Measurements from ENCODE around the gene CFD.

The CFD gene

DNA sequence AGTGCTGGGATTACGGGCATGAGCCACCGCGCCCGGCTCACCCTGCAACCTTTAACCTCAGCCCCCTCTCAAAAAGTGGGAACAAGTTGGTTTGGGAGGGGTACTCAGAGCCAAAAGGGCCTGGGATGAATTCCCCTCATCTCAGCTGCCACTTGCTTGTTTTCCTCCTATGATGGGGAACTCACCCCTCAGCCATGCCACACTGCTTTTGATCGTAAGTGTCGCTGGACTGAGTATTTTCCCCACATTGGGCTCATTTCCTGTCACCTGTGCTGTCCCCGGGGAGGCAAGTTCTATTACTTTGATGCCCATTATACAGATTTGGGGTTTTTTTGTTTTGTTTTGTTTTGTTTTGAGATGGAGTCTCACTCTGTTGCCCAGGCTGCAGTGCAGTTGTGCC, 47.0 kb downstream of the CFD start:
- no peak for DNase-seq

DNA sequence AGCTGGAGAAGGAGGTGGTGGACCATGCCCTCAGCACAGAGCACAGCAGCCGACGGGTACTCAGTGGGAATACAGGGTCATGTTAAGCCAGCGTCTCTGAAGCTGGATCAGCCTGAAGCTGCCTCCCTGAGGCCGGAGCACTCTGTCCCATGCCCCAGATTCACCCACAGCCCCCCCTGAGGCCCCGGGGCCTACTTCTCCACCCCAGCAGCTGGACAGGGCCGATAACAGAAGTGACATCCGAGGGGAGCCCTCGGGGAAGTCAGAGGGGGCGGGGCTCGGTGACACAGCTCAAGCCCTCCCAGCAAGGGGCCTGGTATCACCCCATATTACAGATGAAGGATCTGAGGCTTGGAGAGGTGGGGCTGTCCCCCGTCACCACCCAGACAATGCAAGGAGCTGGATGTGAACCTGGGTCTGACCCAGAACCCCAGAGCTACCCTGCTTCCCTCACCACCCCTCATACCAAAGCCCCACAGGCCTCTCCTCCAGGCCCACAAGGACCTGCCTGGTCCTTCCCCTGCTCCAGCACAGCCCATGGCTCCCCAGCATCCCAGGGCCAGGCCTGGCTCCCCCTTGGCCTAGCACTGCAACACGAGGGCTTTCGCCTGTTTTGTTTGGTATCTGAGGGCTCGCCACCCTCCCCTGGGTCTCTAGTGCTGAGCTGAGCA, 47.9 kb downstream of the CFD start:
- no peak for DNase-seq

DNA sequence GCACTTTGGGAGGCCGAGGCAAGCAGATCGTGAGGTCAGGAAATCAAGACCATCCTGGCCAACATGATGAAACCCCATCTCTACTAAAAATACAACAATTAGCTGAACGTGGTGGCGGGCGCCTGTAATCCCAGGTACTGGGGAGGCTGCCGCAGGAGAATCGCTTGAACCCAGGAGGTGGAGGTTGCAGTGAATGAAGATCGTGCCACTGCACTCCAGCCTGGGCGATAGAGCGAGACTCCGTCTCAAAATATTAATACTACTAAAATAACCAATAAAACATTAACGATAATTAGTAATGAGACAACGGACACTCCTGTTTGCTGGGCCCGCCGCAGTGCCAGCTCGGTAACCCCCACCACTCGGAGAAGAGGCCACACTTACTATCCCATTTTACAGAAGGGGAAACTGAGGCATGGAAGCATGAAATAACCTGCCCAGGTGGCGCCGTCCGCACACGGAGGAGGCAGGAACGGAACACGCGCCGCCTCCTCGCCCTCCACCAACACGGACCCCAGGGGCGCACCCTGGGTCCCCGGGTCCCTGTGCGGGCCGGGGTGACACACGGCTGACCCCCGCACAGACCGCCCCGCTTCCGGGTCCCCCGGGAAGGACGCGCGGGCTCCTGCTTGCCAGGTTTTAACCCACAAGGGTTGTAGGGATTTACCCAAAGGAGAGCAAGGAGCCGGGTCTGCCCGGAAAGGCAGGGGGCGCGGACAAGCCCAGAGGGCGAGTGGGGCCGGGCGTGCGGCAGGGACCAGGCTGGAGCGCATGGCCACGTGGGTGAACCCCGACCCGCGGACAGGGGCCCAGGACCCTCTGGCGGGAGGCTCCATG, 52.0 kb downstream of the CFD start:
- no peak for DNase-seq

DNA sequence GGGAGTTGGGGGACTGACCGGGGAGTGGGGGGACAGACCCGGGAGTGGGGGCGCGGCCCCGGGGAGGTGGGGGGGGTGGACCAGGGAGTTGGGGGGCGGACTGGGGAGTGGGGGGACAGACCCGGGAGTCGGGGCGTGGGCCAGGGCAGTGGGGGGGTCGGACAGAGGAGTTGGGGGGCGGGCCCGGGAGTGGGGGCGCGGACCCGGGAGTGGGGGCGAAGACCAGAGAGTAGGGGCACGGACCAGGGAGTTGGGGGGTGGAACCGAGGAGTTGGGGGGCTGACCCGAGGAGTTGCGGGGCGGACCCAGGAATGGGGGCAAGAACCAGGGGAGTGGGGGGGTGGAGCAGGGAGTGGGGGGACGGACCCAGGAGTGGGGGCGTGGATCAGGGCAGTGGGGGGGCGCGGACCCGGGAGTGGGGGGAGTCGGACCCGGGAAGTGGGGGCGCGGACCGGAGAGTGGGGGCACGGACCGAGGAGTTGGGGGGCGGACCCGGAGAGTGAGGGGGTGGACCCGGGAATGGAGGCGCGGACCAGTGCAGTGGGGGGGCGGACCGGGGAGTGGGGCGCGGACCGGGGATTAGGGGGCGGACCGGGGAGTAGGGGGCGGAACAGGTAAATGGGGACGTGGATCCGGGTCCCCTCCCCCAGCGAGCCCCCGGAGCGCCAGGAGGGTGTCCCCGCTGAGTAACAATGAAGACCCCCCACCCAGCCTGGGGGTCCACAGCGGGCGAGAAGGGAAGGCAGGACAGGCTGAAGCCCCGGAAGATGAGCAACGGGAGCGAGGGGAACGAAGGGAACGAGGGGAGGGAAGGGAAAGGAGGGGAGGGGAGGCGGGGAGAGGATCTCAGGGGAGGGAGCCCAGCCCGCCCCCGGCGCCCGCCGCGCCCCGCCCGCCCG, 53.0 kb downstream of the CFD start:
- DNase-seq, result no peak
